Psoas muscle (tissue), 8 donors: ENCODE results near the gene SLC24A3. TPM values are rescaled to one million over a fixed set of nuclear protein-coding genes. Genes with fewer than 3 reads are reported as not detected.

Experiments used
- ATAC-seq, 4 donors: fragments of 200-7000 bp; cut with Tn5 transposase; one replicate each; pipeline ENCODE4 v1.9.1; 2020; ENCODE audit warnings: moderate library complexity in 3 of 4, mild to moderate bottlenecking in 2 of 4
- DNase-seq, 2 donors: peaks; one replicate each; pipeline ENCODE4 v3.0.0-alpha.2; 2020
- H3K27ac ChIP-seq: fragments of 200-600 bp; one replicate; pipeline ENCODE4 v1.8.0; 2022
- H3K27me3 ChIP-seq, 3 donors: fragments of 200-600 bp in 1 of 3; one replicate each; pipeline versions ENCODE4 v1.6.1 to v1.8.0; 2013 to 2022; ENCODE audit warnings: low read length in 2 of 3, mild to moderate bottlenecking in 2 of 3, moderate library complexity in 1 of 3; ENCODE audit not compliant: insufficient read depth in 3 of 3
- H3K36me3 ChIP-seq, 2 donors: fragments of 200-600 bp in 1 of 2; one replicate each; pipeline versions ENCODE4 v1.6.1 to v1.8.0; 2013 to 2022; ENCODE audit warnings: low read depth in 1 of 2, mild to moderate bottlenecking in 1 of 2, moderate library complexity in 1 of 2; ENCODE audit not compliant: insufficient read depth in 1 of 2
- H3K4me1 ChIP-seq: fragments of 200-600 bp; one replicate; pipeline ENCODE4 v1.8.0; 2022
- H3K4me3 ChIP-seq: fragments of 200-600 bp; one replicate; pipeline ENCODE4 v1.8.0; 2022; ENCODE audit warnings: mild to moderate bottlenecking
- H3K9me3 ChIP-seq: fragments of 200-600 bp; one replicate; pipeline ENCODE4 v1.8.0; 2022
- WGBS, 3 donors: extraction: QIAGEN DNeasy Blood & Tissue Kit; methylation state at CpG; one replicate each; pipeline versions ENCODE4 v1.1.6 to v1.1.7; 2013; 5-methylcytosine and 5-hydroxymethylcytosine counted together
- intact Hi-C, 2 donors: fragments of 100-400 bp; cut with DNase I; formaldehyde crosslinking; loops; one replicate each; pipeline versions ENCODE4 v1.11.0 to v1.14.2; 2022
- polyA plus RNA-seq, 3 donors: library from polyadenylated mRNA; stranded (reverse); fragments of 200-250 nt; gene quantifications; one replicate each; pipeline ENCODE4 v1.2.3, GENCODE V29; 2013
- total RNA-seq, 4 donors: library from RNA; stranded (reverse); fragmentation: NEBNext Ultra II Directional in 2 of 4; extraction: Animal tissue kit (Norgen Biotek cat#: 25700) in 2 of 4; gene quantifications; one replicate each; pipeline versions ENCODE4 v1.2.1 to v1.2.4, GENCODE V29; 2021 to 2023
- TF ChIP-seq, protein P1 (sequence below): fragments of 200-600 bp; IDR thresholded peaks from one replicate; pipeline ENCODE4 v1.8.0; 2022; ENCODE audit warnings: antibody characterized with exemption
- donor health status: healthy with polysubstance abuse.
- donor health status: DM: no; HTN: no; CAD: no; lungs with moderate emphysema.
- donor health status: Bipolar disorder and iron deficiency.
- donor health status: healthy.
- donor health status: DM: yes; HTN: yes; CAD: no.
- donor health status: DM: no; HTN: no; CAD: no.
- donor health status: DM: no; HTN: no; CAD: no.
- donor health status: DM: yes; HTN: yes; CAD: no.

Gene SLC24A3
- total and polyA plus RNA-seq, 7 donors: 3.0 to 24.4 (median 8.2) TPM

DNA sequence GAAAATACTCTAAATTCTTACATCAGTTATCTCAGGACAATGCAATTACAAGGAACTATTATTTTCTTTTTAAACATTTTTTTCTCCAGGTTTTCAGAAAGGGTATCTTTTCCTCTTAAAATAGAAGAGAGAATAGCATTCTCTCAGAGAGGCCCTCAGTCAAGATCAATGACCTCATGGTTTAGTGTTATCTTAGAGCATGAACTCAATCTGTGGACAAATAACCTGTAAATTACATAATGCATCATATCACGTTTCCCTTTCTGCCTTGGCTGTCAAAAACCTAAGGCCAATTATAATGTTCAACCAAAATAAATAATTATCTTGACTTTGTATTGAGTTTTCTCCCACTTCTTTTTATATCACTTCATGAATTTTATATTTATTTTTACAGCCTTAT, 202.2 kb downstream of the SLC24A3 start:
- no peaks in the 10 kb centered on the region for H3K36me3 ChIP-seq
- 24 to 34% (median 32%) methylated on average over 1 of the region's 1 CpG for WGBS, 3 donors
- no peaks in the 10 kb centered on the region for H3K9me3 ChIP-seq
- ATAC-seq (no peak), DNase-seq (no peak)
- intact Hi-C loops: no loop called here
- H3K4me3 ChIP-seq: no peak overlapping the region
- TF ChIP-seq, protein P1, sequence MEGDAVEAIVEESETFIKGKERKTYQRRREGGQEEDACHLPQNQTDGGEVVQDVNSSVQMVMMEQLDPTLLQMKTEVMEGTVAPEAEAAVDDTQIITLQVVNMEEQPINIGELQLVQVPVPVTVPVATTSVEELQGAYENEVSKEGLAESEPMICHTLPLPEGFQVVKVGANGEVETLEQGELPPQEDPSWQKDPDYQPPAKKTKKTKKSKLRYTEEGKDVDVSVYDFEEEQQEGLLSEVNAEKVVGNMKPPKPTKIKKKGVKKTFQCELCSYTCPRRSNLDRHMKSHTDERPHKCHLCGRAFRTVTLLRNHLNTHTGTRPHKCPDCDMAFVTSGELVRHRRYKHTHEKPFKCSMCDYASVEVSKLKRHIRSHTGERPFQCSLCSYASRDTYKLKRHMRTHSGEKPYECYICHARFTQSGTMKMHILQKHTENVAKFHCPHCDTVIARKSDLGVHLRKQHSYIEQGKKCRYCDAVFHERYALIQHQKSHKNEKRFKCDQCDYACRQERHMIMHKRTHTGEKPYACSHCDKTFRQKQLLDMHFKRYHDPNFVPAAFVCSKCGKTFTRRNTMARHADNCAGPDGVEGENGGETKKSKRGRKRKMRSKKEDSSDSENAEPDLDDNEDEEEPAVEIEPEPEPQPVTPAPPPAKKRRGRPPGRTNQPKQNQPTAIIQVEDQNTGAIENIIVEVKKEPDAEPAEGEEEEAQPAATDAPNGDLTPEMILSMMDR: no peak
- H3K27ac ChIP-seq: no peak overlapping the region
- H3K27me3 ChIP-seq: no peaks in the 10 kb centered on the region
- H3K4me1 ChIP-seq: peaks cover 7% of the 10 kb centered on the region

DNA sequence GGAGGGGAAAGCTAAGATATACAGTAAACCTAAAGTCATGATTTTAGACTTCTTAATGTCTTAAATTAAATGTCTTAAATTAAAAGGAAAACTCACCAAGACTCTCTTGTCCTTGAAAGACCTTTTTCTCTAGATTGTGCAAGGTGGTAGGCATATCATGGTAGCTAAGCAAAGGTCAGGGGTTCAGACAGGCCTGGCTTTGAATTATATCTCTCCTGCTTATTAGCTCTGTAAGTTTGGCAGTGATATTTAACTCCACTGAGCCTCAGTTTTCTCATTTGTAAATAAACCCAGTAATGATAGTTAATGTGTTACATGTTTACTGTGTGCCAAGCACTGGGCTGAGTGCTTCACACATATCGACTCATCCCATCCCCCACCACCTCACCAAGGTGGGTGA, 203.3 kb downstream of the SLC24A3 start:
- WGBS, 3 donors: 82 to 100% (median 91%) methylated on average over 1 of the region's 1 CpG
- H3K9me3 ChIP-seq: no peaks in the 10 kb centered on the region
- DNase-seq (no peak), ATAC-seq (no peak)
- no peaks in the 10 kb centered on the region for H3K27me3 ChIP-seq
- H3K4me3 ChIP-seq: no peak overlapping the region
- H3K36me3 ChIP-seq: no peaks in the 10 kb centered on the region
- H3K4me1 ChIP-seq: peaks cover 7% of the 10 kb centered on the region
- TF ChIP-seq, protein P1: no peak
- intact Hi-C loops: no loop called here
- H3K27ac ChIP-seq: no peak overlapping the region

DNA sequence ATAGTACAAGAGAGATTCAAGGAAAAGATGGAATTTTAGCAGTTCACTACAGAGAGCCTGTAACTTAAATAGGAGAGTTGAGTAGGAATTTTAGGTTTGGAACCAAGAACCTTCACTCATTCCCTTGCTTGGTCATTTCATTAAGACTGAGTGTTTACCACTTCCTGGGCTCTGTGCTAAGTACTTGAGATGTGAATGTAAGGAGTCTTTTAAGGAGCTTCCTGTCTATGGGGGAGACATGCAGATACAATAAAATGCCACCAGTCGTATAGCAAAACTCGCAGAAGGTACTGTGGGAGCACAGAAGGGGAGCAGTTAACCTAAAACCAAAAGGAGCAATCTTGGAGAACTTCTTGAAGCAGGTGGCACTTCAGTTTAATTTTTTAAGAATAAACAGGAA, 204.2 kb downstream of the SLC24A3 start:
- H3K27ac ChIP-seq: no peak overlapping the region
- peaks cover 7% of the 10 kb centered on the region for H3K4me1 ChIP-seq
- H3K4me3 ChIP-seq: no peak overlapping the region
- ATAC-seq (no peak), DNase-seq (no peak)
- intact Hi-C loops: no loop called here
- TF ChIP-seq, protein P1: no peak
- H3K27me3 ChIP-seq: no peaks in the 10 kb centered on the region
- no peaks in the 10 kb centered on the region for H3K9me3 ChIP-seq
- WGBS, 3 donors: 89 to 92% (median 90%) methylated on average over 2 of the region's 2 CpGs
- H3K36me3 ChIP-seq: no peaks in the 10 kb centered on the region

DNA sequence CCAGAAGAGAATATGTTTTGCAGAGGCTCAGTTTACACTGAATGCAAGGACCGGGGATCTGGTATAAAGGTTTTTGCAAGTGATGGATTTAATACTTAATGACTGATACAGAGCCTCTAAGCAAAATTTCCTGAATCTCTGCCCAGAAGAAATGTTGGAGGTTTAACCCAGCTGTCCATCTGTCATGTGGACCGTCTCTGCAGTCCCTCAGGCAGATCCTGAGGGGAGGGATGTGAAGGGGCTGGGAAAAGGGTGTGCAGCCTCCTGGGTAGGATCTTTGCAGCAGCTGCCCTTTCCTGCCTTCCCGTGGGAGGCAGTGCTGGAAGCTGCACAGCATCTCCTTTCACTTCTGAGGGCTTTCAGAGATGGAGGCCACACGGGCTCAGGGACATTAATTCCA, 207.0 kb downstream of the SLC24A3 start:
- intact Hi-C loops: no loop called here
- no peak for DNase-seq
- TF ChIP-seq, protein P1: no peak
- no peak for ATAC-seq
- WGBS, 3 donors: 20 to 28% (median 25%) methylated on average over 4 of the region's 4 CpGs
- peaks cover 7% of the 10 kb centered on the region for H3K4me1 ChIP-seq
- no peaks in the 10 kb centered on the region for H3K36me3 ChIP-seq
- no peak overlapping the region for H3K4me3 ChIP-seq
- no peaks in the 10 kb centered on the region for H3K27me3 ChIP-seq
- no peaks in the 10 kb centered on the region for H3K9me3 ChIP-seq
- H3K27ac ChIP-seq: no peak overlapping the region

DNA sequence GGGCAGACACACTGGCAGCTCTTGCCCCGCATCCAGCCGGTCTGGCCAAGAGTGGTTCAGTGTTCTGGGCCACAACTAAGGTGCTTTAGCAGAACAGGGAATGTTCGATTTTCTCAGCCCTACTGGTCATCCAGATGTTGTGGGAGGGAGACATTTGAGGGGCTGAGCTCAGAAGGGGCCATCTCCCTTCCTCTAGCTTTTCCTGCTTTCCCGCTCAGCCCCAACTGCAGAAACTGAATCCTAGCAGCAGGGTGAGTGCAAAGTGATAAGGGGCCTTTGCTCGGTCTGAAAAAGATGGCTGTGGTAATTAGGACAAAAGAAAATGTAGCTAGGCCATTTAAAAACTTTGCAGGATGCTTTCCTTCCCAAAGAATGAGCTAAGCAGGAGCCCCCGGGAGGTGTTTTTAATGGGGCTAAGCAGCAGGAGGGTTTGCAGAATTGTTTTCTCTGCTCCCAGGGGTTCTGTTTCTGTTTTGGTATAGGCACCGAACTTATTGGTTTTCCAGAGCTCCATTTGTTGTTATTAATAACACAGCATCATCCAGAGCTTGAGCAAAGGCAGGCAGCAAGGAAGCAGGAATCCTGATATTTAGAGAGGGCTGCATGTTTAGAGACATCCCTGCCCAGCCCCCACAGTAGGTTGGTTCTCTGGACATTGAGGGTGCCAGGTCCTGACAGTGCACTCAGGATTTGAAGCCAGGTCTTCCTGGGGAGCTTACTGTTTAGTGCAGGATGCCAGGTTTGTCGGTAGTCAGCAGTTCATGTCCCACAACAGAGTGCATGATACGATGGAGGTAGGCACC, 210.9 kb downstream of the SLC24A3 start:
- 52 to 55% (median 54%) methylated on average over 9 of the region's 9 CpGs for whole genome bisulfite sequencing, 3 donors
- Histone ChIP-seq H3K4me1 (peaks cover 14% of the 10 kb centered on the region), H3K9me3 (no peaks in the 10 kb centered on the region), H3K27me3 (no peaks in the 10 kb centered on the region), H3K27ac (no peak overlapping the region), H3K4me3 (no peak overlapping the region), H3K36me3 (no peaks in the 10 kb centered on the region)
- TF ChIP-seq, protein P1: no peak
- ATAC-seq (no peak), DNase-seq (no peak)
- intact Hi-C loops: no loop called here
